Activated CD4-positive, alpha-beta T cell treated with anti-CD3 and anti-CD28 coated beads for 36 hours (primary cell): ENCODE results near the gene TCP10L. TPM values are rescaled to one million over a fixed set of nuclear protein-coding genes. Genes with fewer than 3 reads are reported as not detected.

Experiments used
- ATAC-seq: fragments of 200-7000 bp; cut with Tn5 transposase; one replicate; pipeline ENCODE4 v1.10.0; 2021; ENCODE audit warnings: mild to moderate bottlenecking, moderate library complexity
- CTCF ChIA-PET: fragments of 350-600 bp; sonication (Branson Sonifier 250); formaldehyde crosslinking; loops from one replicate; lab custom pipeline; 2021; ENCODE audit warnings: antibody characterized with exemption; lab: Charles Lee
- POLR2A ChIA-PET: fragments of 350-600 bp; sonication (Branson Sonifier 250); formaldehyde crosslinking; loops from one replicate; lab custom pipeline; 2021; ENCODE audit warnings: antibody characterized with exemption, inconsistent platforms; lab: Charles Lee
- DNase-seq: peaks from one replicate; pipeline ENCODE4 v3.0.0-alpha.2; 2020
- H3K27ac Mint-ChIP-seq: one replicate; pipeline ENCODE4 v1.8.0; 2021; ENCODE audit warnings: mixed read lengths
- H3K27me3 Mint-ChIP-seq: one replicate; pipeline ENCODE4 v1.8.0; 2021; ENCODE audit warnings: mixed read lengths
- H3K36me3 Mint-ChIP-seq: one replicate; pipeline ENCODE4 v1.8.0; 2021; ENCODE audit warnings: low read depth, mixed read lengths
- H3K4me1 Mint-ChIP-seq: one replicate; pipeline ENCODE4 v1.8.0; 2021; ENCODE audit warnings: mixed read lengths
- H3K4me3 Mint-ChIP-seq: one replicate; pipeline ENCODE4 v1.8.0; 2021; ENCODE audit warnings: mild to moderate bottlenecking, moderate library complexity, mixed read lengths
- H3K9me3 Mint-ChIP-seq: one replicate; pipeline ENCODE4 v1.8.0; 2021; ENCODE audit warnings: low read depth, mixed read lengths
- intact Hi-C, 2 experiments: fragments of 100-400 bp; cut with DNase I in 1 of 2; cut with micrococcal nuclease in 1 of 2; formaldehyde crosslinking; loops; one replicate each; pipeline versions ENCODE4 v1.14.2 to v1.15.1; 2022 to 2024; cut with DNase I, micrococcal nuclease
- total RNA-seq, 2 experiments: library from RNA; stranded (reverse); gene quantifications; one replicate each; pipeline ENCODE4 v1.2.3, GENCODE V29; 2021

The TCP10L gene
- total RNA-seq, 2 experiments from 2014 or later, result 0.96 to 1.2 TPM

DNA sequence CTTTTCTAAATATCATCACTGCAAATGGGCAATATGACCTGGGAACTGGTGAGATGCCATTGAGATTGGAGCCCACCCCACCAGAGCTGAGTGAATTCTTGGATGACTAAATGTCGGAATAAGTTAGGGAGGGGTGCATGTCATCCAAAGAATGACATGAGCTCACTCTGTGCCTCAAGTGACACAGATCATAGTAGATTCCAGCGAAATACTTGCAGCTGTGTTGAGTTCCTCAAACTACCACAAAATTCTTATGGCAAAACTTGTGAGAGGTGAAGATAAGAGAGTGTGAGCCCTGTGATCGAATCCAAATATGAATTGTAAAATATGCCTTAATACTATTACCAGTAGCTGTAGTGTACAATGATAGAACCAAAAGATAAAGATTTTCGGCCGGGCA is 2.3 kb upstream of the TCP10L start:
- Mint-ChIP-seq H3K27ac (no peak overlapping the region), H3K36me3 (no peaks in the 10 kb centered on the region), H3K27me3 (no peaks in the 10 kb centered on the region), H3K9me3 (no peaks in the 10 kb centered on the region), H3K4me1 (no peaks in the 10 kb centered on the region), H3K4me3 (no peak overlapping the region)
- no peak for DNase-seq
- CTCF ChIA-PET, result interaction anchor here (0.6 to 2.6 kb wide), 3 partner anchors 10 to 68 kb away, joined by 3 to 20 read pairs (median 6); no protein-coding TSS in a partner anchor
- intact Hi-C loops, result loop anchor here in 1 of 2 experiments (10.0 kb wide), 1 partner anchor 713 kb away; the partner anchor contains the start of gene HUNK
- no peak for ATAC-seq
- POLR2A ChIA-PET, result no interaction called here

DNA sequence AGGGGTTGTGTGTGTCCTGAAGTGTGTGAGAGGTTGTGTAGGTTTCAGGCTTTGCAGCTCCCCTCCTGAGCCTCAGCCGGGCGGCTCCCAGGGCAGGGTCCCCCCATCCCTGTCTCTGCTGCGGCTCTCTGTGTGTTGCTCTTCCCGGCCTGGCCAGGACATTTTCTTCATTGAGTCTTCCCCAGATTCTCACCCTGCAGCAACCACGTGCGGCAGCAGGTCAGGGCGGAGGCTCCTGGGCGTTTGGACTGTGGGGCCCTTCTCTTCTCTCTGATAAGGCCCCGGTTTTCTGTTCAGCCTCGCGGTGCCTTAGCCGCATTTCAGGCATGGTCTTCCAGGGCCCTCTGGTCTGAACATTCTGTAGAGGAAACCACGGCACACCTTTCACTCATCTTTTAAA is 1.8 kb upstream of the TCP10L start:
- ChIA-PET POLR2A (no interaction called here), CTCF (interaction anchor here (0.6 to 2.6 kb wide), 3 partner anchors 9 to 68 kb away, joined by 3 to 20 read pairs (median 6); no protein-coding TSS in a partner anchor)
- Mint-ChIP-seq H3K27me3 (no peaks in the 10 kb centered on the region), H3K36me3 (no peaks in the 10 kb centered on the region), H3K27ac (no peak overlapping the region), H3K4me3 (no peak overlapping the region), H3K9me3 (no peaks in the 10 kb centered on the region), H3K4me1 (no peaks in the 10 kb centered on the region)
- DNase-seq (no peak), ATAC-seq (no peak)
- intact Hi-C loops, result loop anchor here in 1 of 2 experiments (10.0 kb wide), 1 partner anchor 712 kb away; the partner anchor contains the start of gene HUNK

DNA sequence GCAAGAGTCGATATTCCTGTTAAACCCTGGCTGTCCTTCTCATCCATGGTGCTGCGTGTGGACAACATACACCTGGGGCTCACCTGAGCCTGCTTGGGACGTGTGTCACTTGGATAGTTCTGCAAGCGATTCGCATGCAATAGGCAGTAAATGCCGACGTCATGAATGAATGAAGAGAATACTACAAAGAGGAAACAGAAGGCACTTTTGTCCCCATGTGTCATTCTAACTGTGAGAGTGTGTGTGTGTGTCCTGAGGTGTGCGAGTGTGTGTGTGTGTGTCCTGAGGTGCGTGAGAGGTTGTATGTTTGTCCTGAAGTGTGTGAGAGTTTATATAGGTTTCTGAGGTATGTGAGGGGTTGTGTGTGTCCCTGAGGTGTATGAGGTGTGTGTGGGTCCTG is 647 bp upstream of the TCP10L start:
- no peak overlapping the region for H3K4me3 Mint-ChIP-seq
- intact Hi-C loops, result loop anchor here in 1 of 2 experiments (10.0 kb wide), 1 partner anchor 711 kb away; the partner anchor contains the start of gene HUNK
- no peaks in the 10 kb centered on the region for H3K27me3 Mint-ChIP-seq
- no peak overlapping the region for H3K27ac Mint-ChIP-seq
- H3K36me3 Mint-ChIP-seq, result no peaks in the 10 kb centered on the region
- POLR2A ChIA-PET, result no interaction called here
- H3K9me3 Mint-ChIP-seq, result no peaks in the 10 kb centered on the region
- no peak for ATAC-seq
- no peak for DNase-seq
- CTCF ChIA-PET, result no interaction called here
- no peaks in the 10 kb centered on the region for H3K4me1 Mint-ChIP-seq

DNA sequence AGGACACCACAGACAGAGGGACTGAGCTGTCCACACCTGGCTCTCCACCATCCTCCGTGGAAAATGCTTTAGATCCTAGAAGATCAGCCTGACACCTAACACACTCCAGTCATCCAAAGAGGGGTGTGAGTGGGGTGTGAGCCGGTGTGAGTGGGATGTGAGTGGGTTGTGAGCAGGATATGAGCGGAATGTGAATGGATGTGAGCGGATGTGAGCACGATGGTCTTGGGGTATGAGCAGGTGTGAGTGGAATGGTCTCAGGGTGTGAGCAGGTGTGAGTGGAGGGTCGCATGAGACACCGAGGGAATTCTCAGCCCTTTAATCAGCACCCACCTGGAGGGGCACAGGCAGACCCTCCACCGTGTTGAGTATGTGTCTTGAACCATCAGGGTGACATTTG is 851 bp downstream of the TCP10L start:
- H3K27ac Mint-ChIP-seq, result no peak overlapping the region
- H3K9me3 Mint-ChIP-seq, result no peaks in the 10 kb centered on the region
- DNase-seq (no peak), ATAC-seq (no peak)
- no peaks in the 10 kb centered on the region for H3K36me3 Mint-ChIP-seq
- intact Hi-C loops, result loop anchor here in 1 of 2 experiments (10.0 kb wide), 1 partner anchor 710 kb away; the partner anchor contains the start of gene HUNK
- H3K27me3 Mint-ChIP-seq, result no peaks in the 10 kb centered on the region
- ChIA-PET CTCF (no interaction called here), POLR2A (no interaction called here)
- H3K4me1 Mint-ChIP-seq, result no peaks in the 10 kb centered on the region
- H3K4me3 Mint-ChIP-seq, result no peak overlapping the region

DNA sequence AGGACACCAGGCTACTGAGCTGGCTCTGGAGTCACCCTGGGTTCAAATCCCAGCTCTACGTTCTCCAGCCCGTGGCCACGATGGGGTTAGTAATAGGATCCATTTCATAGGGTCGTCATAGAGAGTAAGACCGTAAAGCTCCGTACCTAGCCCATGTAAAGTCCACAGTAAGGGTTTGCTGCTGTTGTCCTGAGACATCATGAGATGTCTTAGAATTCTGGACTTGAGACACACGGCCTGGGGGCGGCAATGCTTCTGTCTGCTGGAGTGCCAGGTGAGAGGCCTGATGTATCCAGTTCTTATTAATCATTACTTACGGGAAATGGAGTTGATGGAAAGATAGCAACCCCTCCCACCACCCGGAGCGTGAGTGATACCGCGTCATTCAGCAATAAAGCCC is 3.6 kb downstream of the TCP10L start:
- ChIA-PET POLR2A (interaction anchor here (0.6 kb wide), 1 partner anchor 209 kb away, joined by 3 read pairs; no protein-coding TSS in a partner anchor), CTCF (interaction anchor here (0.8 to 1.6 kb wide), 3 partner anchors 10 to 13 kb away, joined by 3 to 4 read pairs (median 3); no protein-coding TSS in a partner anchor)
- Mint-ChIP-seq H3K27me3 (no peaks in the 10 kb centered on the region), H3K9me3 (no peaks in the 10 kb centered on the region), H3K4me3 (no peak overlapping the region), H3K4me1 (no peaks in the 10 kb centered on the region), H3K36me3 (no peaks in the 10 kb centered on the region), H3K27ac (no peak overlapping the region)
- no peak for DNase-seq
- no peak for ATAC-seq
- intact Hi-C loops, result loop anchor here in 1 of 2 experiments (10.0 kb wide), 1 partner anchor 707 kb away; the partner anchor contains the start of gene HUNK

DNA sequence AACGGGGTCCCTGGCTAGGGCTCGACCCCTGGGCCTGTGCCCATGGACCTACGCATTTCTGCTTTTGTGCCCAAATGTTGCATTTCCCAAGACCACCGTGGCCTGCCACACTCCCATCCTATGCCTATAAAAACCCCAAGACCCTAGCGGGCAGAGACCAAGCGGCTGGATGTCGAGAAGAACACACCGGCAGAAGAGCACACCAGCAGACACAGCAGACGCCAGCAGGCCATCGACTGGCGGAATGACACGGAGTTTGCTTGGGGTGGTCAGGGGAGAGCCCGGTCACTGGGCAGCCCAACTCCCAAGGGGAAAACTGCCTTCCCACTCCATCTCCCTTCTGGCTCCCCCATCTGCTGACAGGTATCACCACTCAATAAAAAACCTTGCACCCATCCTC is 4.4 kb downstream of the TCP10L start:
- ATAC-seq (no peak), DNase-seq (no peak)
- no peak overlapping the region for H3K4me3 Mint-ChIP-seq
- intact Hi-C loops, result loop anchor here in 1 of 2 experiments (10.0 kb wide), 1 partner anchor 706 kb away; the partner anchor contains the start of gene HUNK
- CTCF ChIA-PET, result interaction anchor here (1.0 to 1.6 kb wide), 2 partner anchors 12 to 178 kb away, joined by 4 to 5 read pairs; no protein-coding TSS in a partner anchor
- H3K27ac Mint-ChIP-seq, result no peak overlapping the region
- H3K9me3 Mint-ChIP-seq, result no peaks in the 10 kb centered on the region
- POLR2A ChIA-PET, result no interaction called here
- H3K4me1 Mint-ChIP-seq, result no peaks in the 10 kb centered on the region
- H3K27me3 Mint-ChIP-seq, result no peaks in the 10 kb centered on the region
- H3K36me3 Mint-ChIP-seq, result no peaks in the 10 kb centered on the region

DNA sequence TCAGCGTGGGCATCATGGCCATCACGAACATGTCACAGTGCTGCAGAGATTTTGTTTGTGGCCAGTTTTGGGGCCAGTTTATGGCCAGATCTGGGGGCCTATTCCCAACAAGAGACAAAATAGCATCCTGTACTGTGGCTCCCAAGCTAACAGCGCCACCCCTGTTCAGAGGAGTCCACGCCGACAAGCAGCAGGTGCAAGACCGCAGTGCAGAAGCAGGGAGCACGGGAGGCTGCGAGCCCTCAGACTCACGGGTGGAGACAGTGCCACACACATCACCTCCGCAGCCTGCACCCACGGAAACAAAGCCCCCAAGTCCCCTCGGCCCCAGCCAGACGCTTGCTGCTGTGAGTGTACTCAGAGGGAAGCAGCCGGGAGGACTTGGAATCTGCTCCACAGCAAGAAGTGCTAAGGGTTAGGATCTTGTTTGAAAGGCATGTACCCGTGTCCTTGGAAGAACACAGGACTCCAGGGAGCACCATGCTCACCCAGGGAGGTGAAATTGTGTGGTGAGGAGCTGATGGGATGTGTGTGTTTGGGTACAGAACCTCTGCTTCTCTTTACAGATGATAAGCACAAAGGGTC is 7.1 kb downstream of the TCP10L start:
- Mint-ChIP-seq H3K4me1 (no peaks in the 10 kb centered on the region), H3K27ac (no peak overlapping the region), H3K27me3 (no peaks in the 10 kb centered on the region), H3K36me3 (no peaks in the 10 kb centered on the region), H3K4me3 (no peak overlapping the region), H3K9me3 (no peaks in the 10 kb centered on the region)
- DNase-seq, result peak; percentile 56
- CTCF ChIA-PET, result interaction anchor here (0.8 to 1.6 kb wide), 4 partner anchors 10 to 328 kb away, joined by 3 to 6 read pairs (median 4); no protein-coding TSS in a partner anchor
- ATAC-seq, result peak; percentile 63
- POLR2A ChIA-PET, result no interaction called here
- intact Hi-C loops, result loop anchor here in 1 of 2 experiments (5.0 kb wide), 1 partner anchor 791 kb away; no protein-coding TSS in a partner anchor

DNA sequence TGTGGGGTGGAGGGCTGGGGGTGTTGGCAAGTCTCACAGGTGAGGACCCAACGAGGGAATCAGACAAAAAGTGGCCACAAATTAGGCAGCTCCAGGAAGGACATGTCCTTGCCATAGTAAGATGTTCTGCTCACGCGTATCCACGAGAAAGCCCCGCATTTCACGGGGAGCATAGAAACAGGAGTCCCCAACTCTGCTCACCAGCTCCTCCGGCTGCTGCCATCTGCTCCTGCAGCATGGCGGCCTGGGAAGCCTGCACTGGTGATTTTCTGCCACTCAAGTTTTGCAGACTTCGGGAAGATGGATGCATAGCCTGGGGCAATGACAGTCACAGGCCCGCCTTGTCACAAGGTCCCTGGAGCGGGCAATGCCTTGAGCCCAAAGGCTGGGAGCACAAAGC is 9.3 kb downstream of the TCP10L start:
- no peak for DNase-seq
- Mint-ChIP-seq H3K27me3 (no peaks in the 10 kb centered on the region), H3K36me3 (no peaks in the 10 kb centered on the region), H3K27ac (no peak overlapping the region), H3K4me1 (no peaks in the 10 kb centered on the region), H3K4me3 (no peak overlapping the region), H3K9me3 (no peaks in the 10 kb centered on the region)
- intact Hi-C loops, result loop anchor here in 1 of 2 experiments (5.0 kb wide), 1 partner anchor 789 kb away; no protein-coding TSS in a partner anchor
- no peak for ATAC-seq
- POLR2A ChIA-PET, result no interaction called here
- CTCF ChIA-PET, result interaction anchor here (1.3 to 1.7 kb wide), 3 partner anchors 23 to 174 kb away, joined by 3 to 5 read pairs (median 3); no protein-coding TSS in a partner anchor

DNA sequence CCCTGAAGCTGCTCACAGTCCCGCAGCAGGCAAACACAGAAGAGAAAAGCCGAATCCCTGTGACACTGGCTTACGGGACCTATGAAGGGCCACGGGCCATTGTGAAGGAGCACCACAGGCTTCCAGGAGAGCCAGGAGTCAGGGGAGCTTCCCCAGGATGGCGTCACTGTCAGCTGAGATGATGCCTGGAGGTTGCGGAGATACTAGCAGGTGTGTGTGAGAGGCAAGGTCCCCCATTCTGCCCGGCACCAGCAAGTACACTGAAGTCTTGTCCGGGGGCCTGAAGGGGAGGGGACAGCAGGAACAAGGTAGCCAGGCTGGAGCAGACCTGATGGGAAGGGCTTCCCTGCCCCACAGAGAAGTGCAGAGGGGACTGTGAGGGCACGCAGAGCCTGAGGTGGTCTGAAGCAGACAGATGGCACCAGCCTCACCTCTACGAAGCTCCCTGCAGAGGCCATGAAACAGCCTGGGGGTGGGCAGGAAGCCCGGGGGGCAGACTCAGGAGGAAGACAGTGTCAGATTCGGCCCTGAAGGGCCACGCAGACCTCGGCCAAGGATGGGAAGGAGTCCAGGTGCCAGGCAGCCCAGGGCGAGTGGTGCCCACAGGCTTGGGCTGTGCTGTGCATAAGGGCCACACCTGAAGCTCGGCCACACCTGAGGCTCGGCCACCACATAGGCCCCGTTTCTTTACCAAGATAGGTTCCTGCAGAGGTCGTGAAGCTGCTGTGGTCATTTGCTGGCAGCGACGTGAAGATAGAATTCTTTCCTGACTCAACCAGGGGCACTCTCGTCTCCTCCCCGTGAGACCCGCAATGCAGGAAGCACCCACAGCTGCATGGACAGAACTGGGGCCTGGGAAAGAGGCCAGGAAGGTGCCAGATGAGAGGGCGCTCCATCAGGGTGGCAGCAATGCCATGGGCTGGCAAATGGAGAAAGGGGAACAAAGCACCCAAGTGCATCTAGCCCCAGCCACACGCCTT is 10.1 kb downstream of the TCP10L start:
- Mint-ChIP-seq H3K4me1 (peaks cover 2% of the 10 kb centered on the region), H3K4me3 (no peak overlapping the region), H3K27ac (no peak overlapping the region), H3K36me3 (no peaks in the 10 kb centered on the region), H3K9me3 (no peaks in the 10 kb centered on the region), H3K27me3 (no peaks in the 10 kb centered on the region)
- intact Hi-C loops, result loop anchor here in 1 of 2 experiments (5.0 kb wide), 1 partner anchor 788 kb away; no protein-coding TSS in a partner anchor
- POLR2A ChIA-PET, result no interaction called here
- DNase-seq, result no peak
- CTCF ChIA-PET, result interaction anchor here (1.3 to 1.7 kb wide), 4 partner anchors 24 to 173 kb away, joined by 3 to 6 read pairs (median 4); no protein-coding TSS in a partner anchor
- ATAC-seq, result no peak

DNA sequence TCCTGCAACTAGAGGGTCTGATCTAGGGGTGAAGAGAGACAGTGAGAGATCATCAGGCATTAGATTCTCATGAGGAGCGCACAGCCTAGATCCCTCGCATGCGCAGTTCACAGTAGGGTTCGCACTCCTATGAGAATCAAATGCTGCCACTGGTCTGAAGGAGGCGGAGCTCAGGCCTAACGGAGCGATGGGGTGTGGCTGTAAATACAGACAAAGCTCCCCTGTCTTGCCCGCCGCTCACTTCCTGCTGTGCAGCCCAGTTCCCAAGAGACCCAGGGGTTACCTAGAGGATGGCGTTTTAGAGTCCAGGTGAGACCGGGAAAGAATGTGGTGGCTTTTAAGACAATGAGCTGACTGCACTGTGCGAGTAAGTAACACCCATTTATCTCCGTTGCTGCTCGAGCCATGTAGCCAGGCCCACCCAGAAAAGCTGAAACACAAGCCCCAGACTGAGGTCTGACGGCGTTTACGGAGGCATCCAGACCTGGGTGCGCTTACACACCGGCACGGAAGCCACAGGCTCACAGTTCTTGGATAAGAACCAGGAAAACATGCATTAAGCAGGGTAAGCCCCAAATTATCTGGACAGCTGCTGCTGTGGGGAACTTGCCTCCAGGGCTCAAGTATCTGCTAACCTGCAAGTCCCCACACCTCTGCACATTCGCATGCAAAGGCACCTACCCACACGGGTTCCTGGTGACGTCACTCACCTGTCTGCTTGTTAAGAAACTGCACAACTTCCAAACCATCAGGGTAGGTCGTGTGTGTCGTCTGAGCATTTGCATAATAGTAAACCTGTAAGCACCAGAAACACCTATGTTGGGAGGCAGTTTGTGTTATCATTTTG is 12.5 kb downstream of the TCP10L start:
- Mint-ChIP-seq H3K4me1 (peaks cover 13% of the 10 kb centered on the region), H3K27ac (no peak overlapping the region), H3K4me3 (no peak overlapping the region), H3K36me3 (no peaks in the 10 kb centered on the region), H3K9me3 (no peaks in the 10 kb centered on the region), H3K27me3 (no peaks in the 10 kb centered on the region)
- DNase-seq (no peak), ATAC-seq (no peak)
- intact Hi-C loops, result no loop called here
- ChIA-PET CTCF (interaction anchor here (0.6 to 1.3 kb wide), 4 partner anchors 11 to 187 kb away, joined by 3 read pairs; no protein-coding TSS in a partner anchor), POLR2A (no interaction called here)
